Suppressor macrophage (primary cell): ENCODE results near the gene RSPH6A.
A peak's percentile ranks its signal among the peaks of the same experiment; 100 is the strongest.

Experiments
- DNase-seq, 4 experiments: peaks; one replicate each; pipeline ENCODE4 v3.0.0-alpha.2; 2020 to 2022

RSPH6A gene

GRCh38 chr19:45779231-45780145, 35.6 kb downstream of the RSPH6A start:
- peak; percentile 52 to 73 (median 57) for DNase-seq

DNA sequence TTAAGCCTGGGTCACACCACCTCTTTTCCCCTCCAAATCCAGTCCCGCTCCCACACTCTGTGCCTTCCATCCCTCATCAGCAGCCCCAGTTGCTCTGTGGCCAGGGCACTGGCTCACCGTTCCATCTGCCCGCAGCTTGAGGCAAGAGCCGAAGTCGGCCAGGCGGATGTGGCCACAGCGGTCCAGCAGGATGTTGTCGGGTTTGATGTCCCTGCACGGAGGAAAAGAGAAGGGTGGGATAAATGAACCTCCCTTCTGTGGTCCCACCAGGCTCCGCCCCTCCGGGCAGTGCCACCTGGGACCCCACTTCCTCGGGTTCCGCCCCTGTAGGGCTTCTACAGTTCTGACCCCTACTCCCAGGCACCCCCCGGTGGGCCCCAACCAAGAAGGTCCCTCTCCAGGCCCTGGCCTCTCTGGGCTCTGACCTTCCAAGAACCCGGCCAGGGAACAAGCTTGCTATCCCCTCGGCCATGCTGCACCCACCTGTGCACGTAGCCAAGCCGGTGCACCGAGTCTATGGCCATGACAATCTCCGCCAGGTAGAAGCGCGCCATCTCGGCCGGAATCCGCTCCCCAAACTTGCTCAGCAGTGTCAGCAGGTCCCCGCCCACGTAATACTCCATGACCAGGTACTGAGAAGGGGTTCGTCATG, 37.0 kb downstream of the RSPH6A start:
- no peak for DNase-seq

DNA sequence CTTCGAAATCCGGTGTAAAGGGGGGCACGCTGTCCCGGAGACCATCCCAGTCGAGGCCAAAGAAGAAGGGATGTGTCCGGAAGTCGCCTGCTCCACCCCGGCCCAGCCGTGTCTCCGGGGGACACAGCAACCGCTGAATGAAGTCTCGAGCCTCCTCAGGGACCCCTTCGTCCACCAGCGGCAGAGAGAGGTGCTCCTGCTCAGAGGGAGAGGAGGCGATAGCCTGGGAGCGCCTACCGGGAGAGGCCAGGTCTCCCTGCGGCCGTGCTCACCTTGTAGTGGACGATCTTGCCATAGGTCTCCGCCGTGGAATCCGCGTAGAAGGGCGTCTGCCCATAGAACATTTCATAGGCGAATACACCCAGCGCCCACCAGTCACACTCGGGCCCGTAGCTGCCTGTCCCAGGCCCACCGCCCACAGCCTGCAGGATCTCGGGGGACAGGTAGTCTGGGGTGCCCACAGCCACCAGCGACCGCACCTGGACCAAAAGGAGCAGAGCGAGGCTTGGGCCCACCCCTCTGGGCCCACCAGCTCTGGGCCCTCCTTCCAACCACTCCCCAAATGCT, 37.6 kb downstream of the RSPH6A start:
- DNase-seq: no peak

GRCh38 chr19:45774765-45775164, 40.3 kb downstream of the RSPH6A start:
- DNase-seq: no peak

DNA sequence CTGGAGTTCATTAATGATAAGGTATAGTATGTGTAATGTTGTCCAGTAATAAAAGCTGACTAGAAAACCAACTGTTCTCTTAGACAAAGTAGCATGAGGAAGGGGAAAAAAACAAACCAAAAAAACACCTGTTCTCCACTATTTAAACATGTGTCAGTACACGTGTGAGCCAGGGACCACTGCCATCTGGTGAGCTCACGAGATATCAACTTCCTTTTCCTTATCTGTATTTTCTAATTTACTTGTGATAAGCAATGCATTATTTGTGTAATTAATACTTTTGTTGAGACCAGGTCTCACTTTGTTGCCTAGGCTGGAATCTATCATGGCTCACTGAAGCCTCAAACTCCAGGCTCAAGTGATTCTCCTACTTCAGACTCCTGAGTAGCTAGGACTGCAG, 41.7 kb downstream of the RSPH6A start:
- DNase-seq: no peak

GRCh38 chr19:45772912-45773311, 42.2 kb downstream of the RSPH6A start:
- no peak for DNase-seq

GRCh38 chr19:45772130-45772840, 42.8 kb downstream of the RSPH6A start:
- DNase-seq: no peak

DNA sequence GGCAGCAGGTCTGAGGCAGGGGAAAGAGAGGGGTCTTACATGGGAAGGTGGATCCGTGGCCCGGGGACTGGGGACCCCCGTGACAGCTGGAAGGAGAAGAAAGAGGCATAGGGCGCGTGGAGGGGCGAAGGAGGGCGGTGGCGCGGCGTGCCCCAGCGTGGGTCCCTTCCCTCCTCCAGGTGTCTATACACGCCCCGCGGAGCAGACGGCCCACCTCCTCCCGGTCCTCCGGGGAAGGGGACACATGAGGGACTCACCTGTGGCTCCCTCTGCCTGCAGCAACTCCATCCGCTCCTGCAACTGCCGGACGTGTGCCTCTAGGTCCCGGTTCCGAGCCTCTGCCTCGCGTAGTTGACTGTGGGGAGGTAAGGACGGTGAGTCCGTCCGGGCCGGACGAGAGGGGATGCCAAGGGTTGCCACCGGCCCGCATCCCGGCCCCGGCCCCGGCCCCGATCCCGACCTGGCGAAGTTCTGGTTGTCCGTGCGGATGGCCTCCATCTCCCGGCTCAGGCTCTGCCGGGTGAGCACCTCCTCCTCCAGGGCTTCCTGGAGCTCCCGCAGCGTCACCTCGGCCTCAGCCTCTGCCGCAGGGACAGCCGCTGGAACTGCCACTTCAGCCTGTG, 43.7 kb downstream of the RSPH6A start:
- no peak for DNase-seq

GRCh38 chr19:45770192-45771101, 44.7 kb downstream of the RSPH6A start:
- DNase-seq: peak; percentile 90 to 96 (median 94)

- peak in 3 of 4 experiments; percentile 36 to 49 (median 46) for DNase-seq
Observed at GRCh38 chr19:45769821-45770191, 45.3 kb downstream of the RSPH6A start.

DNA sequence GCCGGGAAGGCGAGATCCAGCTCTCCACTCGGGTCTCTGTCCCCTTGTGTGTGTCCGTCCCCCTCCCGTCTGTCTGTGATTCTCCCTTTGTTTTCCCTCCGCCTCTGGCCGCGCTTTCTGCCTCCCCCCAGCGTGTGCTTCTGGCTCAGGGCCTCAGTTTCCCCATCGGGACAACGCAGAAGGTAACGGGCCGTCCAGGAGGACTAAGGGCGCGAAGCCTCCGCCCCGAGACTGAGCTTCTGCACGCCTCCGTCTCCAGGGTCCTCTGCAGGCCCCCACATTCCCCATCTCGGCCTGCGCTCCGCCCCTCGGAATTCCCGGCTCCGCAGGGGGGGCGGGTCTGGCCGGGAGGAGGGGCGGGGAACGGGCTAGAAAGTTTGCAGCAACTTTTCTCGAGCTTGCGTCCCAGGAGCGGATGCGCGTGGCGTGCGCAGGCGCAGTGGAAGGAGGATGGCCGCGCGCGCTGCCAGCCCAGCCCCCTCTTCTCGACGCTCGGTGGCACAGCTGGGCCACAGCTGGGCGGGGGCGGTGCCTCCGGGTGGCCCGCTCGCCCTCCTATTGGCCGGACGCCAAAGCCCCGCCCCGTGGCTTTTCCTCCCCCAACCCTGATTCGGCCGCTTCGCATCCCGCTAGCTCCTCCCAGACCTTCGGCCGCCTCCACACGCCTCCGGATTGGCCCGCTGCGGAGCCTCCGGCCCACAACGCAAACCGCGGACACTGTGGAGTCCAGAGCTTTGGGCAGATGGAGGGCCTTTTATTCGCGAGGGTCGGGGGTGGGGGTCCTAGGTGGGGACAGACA, 45.9 kb downstream of the RSPH6A start, which contains the start of gene SIX5:
Gene SIX5 (minus strand): TSS at position 269 of the 799 bp plus-strand sequence. CDS start 408 bp downstream, outside the sequence.
- DNase-seq: peak; percentile 96 to 98 (median 97)

DNA sequence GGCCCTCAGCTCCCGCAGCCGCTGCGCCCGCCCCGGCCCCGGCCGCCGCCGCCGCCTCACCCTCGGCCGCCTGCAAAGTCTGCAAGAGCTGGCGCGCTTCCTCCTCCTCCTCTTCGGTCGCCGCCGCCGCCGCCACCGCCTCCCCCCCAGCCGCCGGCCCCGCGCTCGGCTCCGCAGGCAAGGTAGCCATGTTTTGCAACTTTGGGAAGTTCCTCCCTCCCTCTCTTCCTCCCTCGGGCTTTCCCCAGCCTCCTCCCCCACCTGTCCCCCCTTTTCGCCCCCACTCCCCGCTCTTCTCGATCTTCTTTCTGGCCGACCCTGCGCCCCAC, 46.5 kb downstream of the RSPH6A start:
- peak in 3 of 4 experiments; percentile 23 to 61 (median 48) for DNase-seq

DNA sequence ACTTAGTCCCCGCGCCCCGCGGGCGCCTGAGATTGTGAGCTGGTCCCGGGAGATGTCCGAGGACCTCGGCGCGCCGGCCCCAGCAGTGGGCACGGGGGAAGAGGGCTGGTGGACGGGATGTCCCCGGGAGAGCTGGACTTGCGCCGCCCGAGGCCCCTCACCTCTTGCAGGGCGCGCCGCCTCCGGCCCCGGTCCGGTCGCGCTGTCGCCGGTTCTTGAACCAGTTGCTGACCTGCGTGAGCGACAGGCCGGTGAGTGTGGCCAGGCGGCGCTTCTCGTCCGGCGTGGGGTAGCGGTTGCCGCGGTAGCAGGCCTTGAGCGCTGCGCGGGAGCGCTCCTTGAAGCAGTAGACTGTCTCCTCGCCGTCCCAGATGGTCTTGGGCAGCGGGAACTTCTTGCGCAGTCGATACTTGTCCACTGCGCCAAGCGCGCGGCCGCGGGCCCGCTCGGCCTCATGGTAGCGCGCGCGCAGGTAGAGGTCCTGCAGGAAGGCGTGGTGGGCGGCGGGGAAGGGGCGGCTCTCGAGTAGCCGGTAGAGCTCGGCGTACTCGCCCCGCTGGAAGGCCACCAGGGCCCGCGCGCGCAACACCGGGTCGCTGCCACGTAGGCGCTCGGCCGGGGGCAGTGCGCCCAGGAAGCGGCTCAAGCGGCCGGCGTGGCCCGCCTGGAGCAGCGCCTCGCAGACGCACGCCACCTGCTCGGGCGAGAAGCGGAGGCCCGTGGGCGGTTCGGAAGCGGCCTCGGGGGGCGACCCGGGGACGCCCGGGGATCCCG, 47.0 kb downstream of the RSPH6A start:
- DNase-seq: peak in 3 of 4 experiments; percentile 17 to 53 (median 38)

DNA sequence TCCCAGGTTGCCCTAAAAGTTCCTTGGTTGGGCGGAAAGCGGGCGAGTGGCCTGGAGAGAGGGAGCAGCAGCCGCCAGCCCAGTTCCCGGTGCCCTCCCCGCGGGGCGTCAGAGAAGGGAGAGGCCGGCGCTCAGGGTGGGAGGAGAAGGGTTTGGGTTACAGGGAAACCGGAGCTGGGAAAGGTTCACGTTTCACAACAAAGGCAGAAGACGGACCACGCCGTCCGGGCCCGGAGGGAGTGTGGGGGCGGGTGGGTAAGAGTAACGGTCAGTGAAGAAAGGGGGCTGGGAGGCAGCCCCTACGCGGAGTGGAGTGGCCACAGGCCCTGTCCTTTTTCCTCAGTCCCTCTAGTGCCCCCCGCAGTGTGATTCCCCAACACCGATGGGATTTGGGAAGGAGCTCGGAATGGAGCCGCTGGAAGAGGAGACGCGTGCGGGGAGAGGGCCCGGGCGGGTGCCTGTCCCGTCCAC, 47.7 kb downstream of the RSPH6A start:
- no peak for DNase-seq

- DNase-seq: no peak
Observed at GRCh38 chr19:45766869-45767346, 48.2 kb downstream of the RSPH6A start.

DNA sequence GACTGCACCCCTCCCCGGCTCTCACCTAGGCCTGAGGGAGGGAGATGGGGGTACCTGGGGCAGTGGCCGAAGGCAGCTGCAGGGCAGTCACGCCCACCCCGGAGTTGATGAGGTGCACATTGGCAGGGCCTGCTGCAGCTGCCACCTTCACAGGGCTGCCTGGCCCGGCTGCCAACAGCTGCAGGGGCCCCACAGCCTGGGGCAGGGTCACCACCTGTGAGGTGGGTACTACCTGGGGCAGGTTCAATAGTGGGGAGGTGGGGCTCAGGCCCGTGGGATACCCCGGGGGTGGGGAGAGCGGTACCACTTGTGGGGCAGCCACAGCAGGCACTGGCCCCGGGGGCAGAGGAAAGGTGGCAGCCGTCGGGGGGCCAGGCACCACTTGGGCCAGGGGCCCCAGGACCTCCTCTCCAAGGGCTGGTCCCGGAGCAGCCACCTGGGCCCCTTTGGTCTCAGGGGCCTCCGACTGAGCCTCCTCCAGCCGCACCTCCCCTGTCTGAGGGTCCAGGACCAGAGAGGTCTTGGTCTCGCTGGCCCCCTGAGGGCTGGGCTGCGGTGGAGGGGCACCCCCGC, 48.7 kb downstream of the RSPH6A start:
- DNase-seq: no peak

- no peak for DNase-seq
Observed at GRCh38 chr19:45765702-45766295, 49.3 kb downstream of the RSPH6A start.

GRCh38 chr19:45764945-45765701, 50.0 kb downstream of the RSPH6A start:
- no peak for DNase-seq
